ENCODE measurements around the gene KREMEN2. TPM values are rescaled to one million over a fixed set of nuclear protein-coding genes. Genes with fewer than 3 reads are reported as not detected.
A peak's percentile ranks its signal among the peaks of the same experiment; 100 is the strongest.

KREMEN2 gene
- total and polyA plus RNA-seq, 9 of the 15 experiments (the other 6 are each of a cell fraction or from before 2014, with no cell fraction given): 0.04 to 7.7 (median 1.5) TPM; not detected in 1

GRCh38 chr16:2954656-2955381, 9.3 kb upstream of the KREMEN2 start (continued):
- TF ChIP-seq ZNF766 (CRISPR knock-in tag; conservative IDR thresholded peaks at IDR 0.05) (no peak), RCOR1 (IDR thresholded peaks at IDR 0.05; ENCODE audit: borderline replicate concordance in 1 of 2, low read depth in 2 of 2, low read length in 2 of 2) (no peak), EP300 (IDR thresholded peaks at IDR 0.05; ENCODE audit: low read length) (no peak), NR2F6 (CRISPR knock-in tag; IDR thresholded peaks at IDR 0.05) (no peak), ZNF644 (tag; IDR thresholded peaks at IDR 0.05; ENCODE audit: low read depth) (no peak), MED1 (CRISPR knock-in tag; IDR thresholded peaks at IDR 0.05; ENCODE audit: borderline replicate concordance) (no peak), MYC (IDR thresholded peaks at IDR 0.05; ENCODE audit: low read depth, low read length) (no peak), MYC (CRISPR knock-in tag; IDR thresholded peaks at IDR 0.05; ENCODE audit: borderline replicate concordance, low read depth) (no peak)

- peaks cover 12 to 33% of the 10 kb centered on the region in 2 experiments for H3K27me3 ChIP-seq (ENCODE audit: control insufficient read depth in 2 of 2, insufficient read depth in 2 of 2, low read length in 2 of 2)
Observed at GRCh38 chr16:2955438-2955778, 8.7 kb upstream of the KREMEN2 start.

More at GRCh38 chr16:2955438-2955778, 8.7 kb upstream of the KREMEN2 start:
- ChIA-PET CTCF (ENCODE audit: low intra/inter-chr PET ratio) (no interaction called here), POLR2A (interaction anchor here (0.6 kb wide), 2 partner anchors 14 kb away, joined by 3 read pairs; partner anchors contain the start of gene PAQR4)
- H3K4me3 ChIP-seq: no peak overlapping the region
- in situ Hi-C loops (cut with MboI) (no loop called here), intact Hi-C loops (cut with micrococcal nuclease) (no loop called here)
- H3K4me1 ChIP-seq (replicated peaks in 1 of 2; ENCODE audit: control insufficient read depth in 2 of 2, insufficient read depth in 2 of 2, low read length in 2 of 2): peaks cover 0 to 49% of the 10 kb centered on the region in 2 experiments; a peak in 3 of 5 replicates
- TF ChIP-seq ZNF436 (CRISPR knock-in tag; IDR thresholded peaks at IDR 0.05) (no peak), NELFE (IDR thresholded peaks at IDR 0.05; ENCODE audit: insufficient read depth, insufficient read length) (no peak), ARID2 (IDR thresholded peaks at IDR 0.05) (no peak), NCOR1 (IDR thresholded peaks at IDR 0.05) (no peak), TEAD1 (CRISPR knock-in tag; IDR thresholded peaks at IDR 0.05) (no peak), FOSL1 (tag; conservative IDR thresholded peaks at IDR 0.05) (no peak), U2AF2 (optimal IDR thresholded peaks at IDR 0.05; ENCODE audit: low read depth, low read length) (no peak)
- no peak overlapping the region for H2AFZ ChIP-seq (ENCODE audit: low read depth, low read length)
- DNase-seq (ENCODE audit: extremely low read depth in 1 of 4, low spot score in 3 of 4): no peak
- FAIRE-seq: no peak
- H3K9me1 ChIP-seq (ENCODE audit: control insufficient read depth, insufficient read depth, low read length): no peaks in the 10 kb centered on the region
- H3K27ac ChIP-seq (ENCODE audit: extremely low read depth, low read depth, low read length): no peak overlapping the region
- H3K4me2 ChIP-seq (ENCODE audit: insufficient read depth, low read length): no peak overlapping the region
- 51% methylated on average over 10 of the region's 10 CpGs for WGBS (ENCODE audit: insufficient coverage, low coverage, missing lambda C conversion rate)
- no peak for ATAC-seq
- no peaks in the 10 kb centered on the region for H3K9me3 ChIP-seq (replicated peaks; ENCODE audit: control insufficient read depth, insufficient read depth, low read depth, low read length)
- no peaks in the 10 kb centered on the region for H3K79me2 ChIP-seq (ENCODE audit: control insufficient read depth, insufficient read depth, low read length)
- H3K36me3 ChIP-seq (ENCODE audit: control insufficient read depth, insufficient read depth, low read length): no peaks in the 10 kb centered on the region
- H4K20me1 ChIP-seq (replicated peaks; ENCODE audit: control insufficient read depth, insufficient read depth, low read length): peaks cover 6% of the 10 kb centered on the region; the same call in 1 of the 2 replicates
- no TSS peak for BruUV-seq (replicated peaks)
- peak overlapping the region in 1 of 2 experiments; percentile 9; a peak in 1 of 4 replicates for H3K9ac ChIP-seq (ENCODE audit: insufficient read depth in 1 of 2, low read depth in 2 of 2, low read length in 2 of 2)

Measured in K562 (cell line).